ENCODE measurements around the gene GOLPH3.
A peak's percentile ranks its signal among the peaks of the same experiment; 100 is the strongest.

Gene GOLPH3

GRCh38 chr5:32170303-32171151 is 3.6 kb downstream of the GOLPH3 start:
- DNase-seq, result peak; percentile 96

GRCh38 chr5:32168460-32169033 is 5.6 kb downstream of the GOLPH3 start:
- peak; percentile 40 for DNase-seq

GRCh38 chr5:32165597-32165996 is 8.5 kb downstream of the GOLPH3 start:
- DNase-seq, result no peak

- DNase-seq, result no peak
These were observed 10.3 kb downstream of the GOLPH3 start for GRCh38 chr5:32163785-32164184.

GRCh38 chr5:32163053-32163452 is 11.1 kb downstream of the GOLPH3 start:
- no peak for DNase-seq

- no peak for DNase-seq
These were observed 13.9 kb downstream of the GOLPH3 start for GRCh38 chr5:32160228-32160627.

GRCh38 chr5:32159328-32160072 is 14.6 kb downstream of the GOLPH3 start:
- DNase-seq, result peak; percentile 34

- no peak for DNase-seq
These were observed 15.5 kb downstream of the GOLPH3 start for GRCh38 chr5:32158679-32158975.

- DNase-seq, result no peak
These were observed 17.0 kb downstream of the GOLPH3 start for GRCh38 chr5:32157078-32157477.

- no peak for DNase-seq
These were observed 17.5 kb downstream of the GOLPH3 start for GRCh38 chr5:32156635-32157034.

- DNase-seq, result no peak
These were observed 18.9 kb downstream of the GOLPH3 start for GRCh38 chr5:32155211-32155610.

- no peak for DNase-seq
These were observed 20.4 kb downstream of the GOLPH3 start for GRCh38 chr5:32153723-32154122.

- DNase-seq, result no peak
These were observed 22.9 kb downstream of the GOLPH3 start for GRCh38 chr5:32151198-32151597.

GRCh38 chr5:32150366-32150765 is 23.8 kb downstream of the GOLPH3 start:
- DNase-seq, result no peak

- no peak for DNase-seq
These were observed 26.2 kb downstream of the GOLPH3 start for GRCh38 chr5:32147959-32148358.

GRCh38 chr5:32147236-32147635 is 26.9 kb downstream of the GOLPH3 start:
- DNase-seq, result no peak

- DNase-seq, result no peak
These were observed 28.7 kb downstream of the GOLPH3 start for GRCh38 chr5:32145378-32145777.

GRCh38 chr5:32144378-32145207 is 29.5 kb downstream of the GOLPH3 start:
- no peak for DNase-seq

GRCh38 chr5:32143617-32144377 is 30.3 kb downstream of the GOLPH3 start:
- no peak for DNase-seq

GRCh38 chr5:32138839-32139493 is 35.2 kb downstream of the GOLPH3 start:
- no peak for DNase-seq

GRCh38 chr5:32136342-32136741 is 37.8 kb downstream of the GOLPH3 start:
- no peak for DNase-seq

- DNase-seq, result peak; percentile 65
These were observed 39.0 kb downstream of the GOLPH3 start for GRCh38 chr5:32135086-32135485.

Measured in NCI-H2171 treated with DMSO at 0.1 percent for 48 hours (cell line).